Right cardiac atrium (tissue), 5 donors: ENCODE data around the gene ZMAT3. TPM values are rescaled to one million over a fixed set of nuclear protein-coding genes. Genes with fewer than 3 reads are reported as not detected.
"Not testable (repeated sequence)": the region's sequence is repeated elsewhere in the genome, so short reads cannot be mapped to it uniquely, and the experiment has no call there.

Source experiments
- ATAC-seq, 2 donors: fragments of 200-7000 bp; cut with Tn5 transposase; one replicate each; pipeline versions ENCODE4 v1.8.0 to v1.9.1; 2020; ENCODE audit warnings: moderate library complexity in 2 of 2, mild to moderate bottlenecking in 1 of 2
- DNase-seq, 3 donors: peaks; one replicate each; pipeline ENCODE4 v3.0.0-alpha.2; 2020
- H3K27ac ChIP-seq: one replicate; pipeline ENCODE4 v1.5.1; 2013; ENCODE audit warnings: mild to moderate bottlenecking, low read length, control low read depth, moderate library complexity
- H3K27me3 ChIP-seq: one replicate; pipeline ENCODE4 v1.6.1; 2013; ENCODE audit not compliant: control insufficient read depth, insufficient read depth
- H3K4me1 ChIP-seq: one replicate; pipeline ENCODE4 v1.6.1; 2013; ENCODE audit warnings: low read length; ENCODE audit not compliant: control insufficient read depth, insufficient read depth
- H3K4me3 ChIP-seq: one replicate; pipeline ENCODE4 v1.5.1; 2013; ENCODE audit warnings: low read length, control low read depth
- H3K9me3 ChIP-seq: one replicate; pipeline ENCODE4 v1.6.1; 2013; ENCODE audit warnings: low read length; ENCODE audit not compliant: control insufficient read depth
- WGBS: extraction: QIAGEN DNeasy Blood & Tissue Kit; methylation state at CpG from one replicate; pipeline ENCODE4 v1.1.7; 2013; 5-methylcytosine and 5-hydroxymethylcytosine counted together
- intact Hi-C, 4 donors: fragments of 100-400 bp; cut with DNase I; formaldehyde crosslinking; loops; one replicate each; pipeline versions ENCODE4 v1.11.0 to v1.14.0; 2022 to 2023
- polyA plus RNA-seq: library from polyadenylated mRNA; stranded (reverse); fragments of 200-250 nt; gene quantifications from one replicate; pipeline ENCODE4 v1.2.3, GENCODE V29; 2013
- total RNA-seq, 4 donors: library from RNA; stranded (reverse); fragmentation: NEBNext Ultra II Directional; extraction: Animal tissue kit (Norgen Biotek cat#: 25700); gene quantifications; one replicate each; pipeline ENCODE4 v1.2.1, GENCODE V29; 2021
- donor health status: healthy with polysubstance abuse.
- donor health status: DM: no; HTN: yes; CAD: no.
- donor health status: DM: no; HTN: no; CAD: no.
- donor health status: DM: no; HTN: yes; CAD: no; lungs with severe emphysema.
- donor health status: DM: yes; HTN: yes; CAD: no.

The ZMAT3 gene
- total and polyA plus RNA-seq, 5 donors: 3.4 to 16.6 (median 14.6) TPM

- intact Hi-C loops: no loop called here
- Histone ChIP-seq H3K9me3 (no peaks in the 10 kb centered on the region), H3K27ac (no peak overlapping the region), H3K4me3 (no peak overlapping the region), H3K27me3 (no peaks in the 10 kb centered on the region), H3K4me1 (no peaks in the 10 kb centered on the region)
- DNase-seq: no peak
- WGBS: 58% methylated on average over 1 of the region's 1 CpG
- no peak for ATAC-seq
These were observed 1.7 kb downstream of the ZMAT3 start for GRCh38 chr3:179069762-179070390.

GRCh38 chr3:179068779-179069530, 2.7 kb downstream of the ZMAT3 start:
- Histone ChIP-seq H3K4me1 (no peaks in the 10 kb centered on the region), H3K4me3 (no peak overlapping the region), H3K27me3 (no peaks in the 10 kb centered on the region), H3K9me3 (no peaks in the 10 kb centered on the region), H3K27ac (no peak overlapping the region)
- intact Hi-C loops: no loop called here
- WGBS: 84% methylated on average over 5 of the region's 5 CpGs
- ATAC-seq: no peak
- no peak for DNase-seq

- intact Hi-C loops: no loop called here
- Histone ChIP-seq H3K4me1 (no peaks in the 10 kb centered on the region), H3K4me3 (no peak overlapping the region), H3K27ac (no peak overlapping the region), H3K27me3 (no peaks in the 10 kb centered on the region), H3K9me3 (no peaks in the 10 kb centered on the region)
- ATAC-seq (no peak), DNase-seq (no peak)
- 33% methylated on average over 4 of the region's 4 CpGs for WGBS
These were observed 3.8 kb downstream of the ZMAT3 start for GRCh38 chr3:179067839-179068238.

GRCh38 chr3:179067291-179067690, 4.3 kb downstream of the ZMAT3 start:
- Histone ChIP-seq H3K4me3 (no peak overlapping the region), H3K27ac (no peak overlapping the region), H3K27me3 (no peaks in the 10 kb centered on the region), H3K4me1 (no peaks in the 10 kb centered on the region), H3K9me3 (no peaks in the 10 kb centered on the region)
- intact Hi-C loops: no loop called here
- WGBS: 95% methylated on average over 1 of the region's 1 CpG
- DNase-seq (no peak), ATAC-seq (no peak)

- DNase-seq (no peak), ATAC-seq (no peak)
- no peaks in the 10 kb centered on the region for H3K4me1 ChIP-seq
- H3K9me3 ChIP-seq: no peaks in the 10 kb centered on the region
- H3K4me3 ChIP-seq: no peak overlapping the region
- no peak overlapping the region for H3K27ac ChIP-seq
- no peaks in the 10 kb centered on the region for H3K27me3 ChIP-seq
- 81% methylated on average over 6 of the region's 6 CpGs for WGBS
- intact Hi-C loops: no loop called here
These were observed 7.6 kb downstream of the ZMAT3 start for GRCh38 chr3:179063945-179064560.

GRCh38 chr3:179056326-179056725, 15.3 kb downstream of the ZMAT3 start:
- intact Hi-C loops: no loop called here
- H3K27ac ChIP-seq: no peak overlapping the region
- no peak overlapping the region for H3K4me3 ChIP-seq
- H3K27me3 ChIP-seq: no peaks in the 10 kb centered on the region
- no peak for ATAC-seq
- no peaks in the 10 kb centered on the region for H3K9me3 ChIP-seq
- no peak for DNase-seq
- WGBS: 95% methylated on average over 8 of the region's 8 CpGs
- H3K4me1 ChIP-seq: no peaks in the 10 kb centered on the region

DNA sequence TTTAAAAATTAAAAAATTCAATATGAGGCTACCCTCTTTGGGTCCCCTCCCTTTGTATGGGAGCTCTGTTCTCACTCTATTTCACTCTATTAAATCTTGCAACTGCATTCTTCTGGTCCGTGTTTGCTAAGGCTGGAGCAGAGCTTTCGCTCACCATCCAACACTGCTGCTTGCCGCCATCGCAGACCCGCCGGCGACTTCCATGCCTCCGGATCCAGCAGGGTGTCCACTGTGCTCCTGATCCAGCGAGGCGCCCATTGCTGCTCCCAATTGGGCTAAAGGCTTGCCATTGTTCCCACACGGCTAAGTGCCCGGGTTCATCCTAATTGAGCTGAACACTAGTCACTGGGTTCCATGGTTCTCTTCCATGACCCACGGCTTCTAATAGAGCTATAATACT, 17.0 kb downstream of the ZMAT3 start:
- DNase-seq, H3K4me3 ChIP-seq, intact Hi-C loops, H3K27me3 ChIP-seq, H3K9me3 ChIP-seq, H3K27ac ChIP-seq, ATAC-seq, H3K4me1 ChIP-seq: not testable (repeated sequence)
- 96% methylated on average over 13 of the region's 13 CpGs for WGBS

- intact Hi-C loops: no loop called here
- 87% methylated on average over 8 of the region's 8 CpGs for WGBS
- Histone ChIP-seq H3K4me1 (no peaks in the 10 kb centered on the region), H3K4me3 (no peak overlapping the region), H3K27ac (no peak overlapping the region), H3K27me3 (no peaks in the 10 kb centered on the region), H3K9me3 (no peaks in the 10 kb centered on the region)
- ATAC-seq (peak in 1 of 2 donors; percentile 20), DNase-seq (no peak)
These were observed 24.9 kb downstream of the ZMAT3 start for GRCh38 chr3:179046497-179047353.

DNA sequence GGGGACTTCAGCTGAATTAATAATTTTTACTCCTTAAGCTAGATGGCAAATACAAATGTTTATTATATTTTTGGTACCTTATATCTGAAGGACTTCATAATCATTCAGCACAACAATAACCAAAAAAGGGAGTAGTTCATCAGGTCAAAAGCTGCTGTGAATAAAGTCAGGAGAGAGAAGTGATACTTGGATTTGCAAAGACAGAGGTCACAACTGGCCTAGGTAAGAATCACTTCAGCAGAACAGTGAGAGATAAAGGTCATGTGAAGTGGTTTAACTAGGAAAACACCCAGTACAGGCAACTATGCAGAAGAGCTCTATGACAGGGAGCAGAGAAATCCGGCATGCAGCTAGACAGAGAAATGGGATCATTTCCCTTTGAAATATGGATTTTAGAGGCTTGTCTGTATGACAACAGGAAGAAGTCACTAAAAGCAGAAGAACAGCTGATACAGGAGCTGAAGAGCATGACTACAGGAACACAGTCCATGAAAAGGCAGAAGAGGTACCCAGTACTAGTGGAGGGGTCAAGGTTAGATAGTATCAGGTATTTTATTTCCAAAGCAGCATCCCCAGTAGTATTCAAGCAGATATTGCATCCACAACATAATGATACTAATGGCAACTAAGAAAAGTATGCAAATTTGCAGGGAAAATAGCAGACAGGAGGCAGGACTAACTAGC, 25.7 kb downstream of the ZMAT3 start:
- Histone ChIP-seq H3K4me1 (no peaks in the 10 kb centered on the region), H3K27me3 (no peaks in the 10 kb centered on the region), H3K27ac (no peak overlapping the region), H3K9me3 (no peaks in the 10 kb centered on the region), H3K4me3 (no peak overlapping the region)
- intact Hi-C loops: no loop called here
- ATAC-seq (no peak), DNase-seq (no peak)
- 53% methylated on average over 1 of the region's 1 CpG for WGBS

DNA sequence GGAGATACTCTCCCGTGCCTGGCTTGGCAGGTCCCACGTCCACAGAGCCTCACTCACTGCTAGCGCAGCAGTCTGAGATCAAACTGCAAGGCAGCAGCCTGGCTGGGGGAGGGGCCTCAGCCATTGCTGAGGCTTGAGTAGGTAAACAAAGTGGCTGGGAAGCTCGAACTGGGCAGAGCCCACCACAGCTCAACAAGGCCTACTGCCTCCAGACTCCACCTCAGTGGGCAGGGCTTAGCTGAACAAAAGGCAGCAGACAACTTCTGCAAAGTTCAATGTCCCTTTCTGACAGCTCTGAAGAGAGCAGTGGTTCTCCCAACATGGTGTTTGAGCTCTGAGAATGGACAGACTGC, 32.7 kb downstream of the ZMAT3 start:
- ATAC-seq, H3K27ac ChIP-seq, H3K27me3 ChIP-seq, intact Hi-C loops, H3K9me3 ChIP-seq, DNase-seq, H3K4me3 ChIP-seq, H3K4me1 ChIP-seq: not testable (repeated sequence)
- 70% methylated on average over 4 of the region's 4 CpGs for WGBS
